A549 (cell line): ENCODE measurements around the gene EVI2A.

Experiments
- CTCF ChIP-seq: fragments of >200 bp; sonication (Bioruptor Twin); formaldehyde crosslinking; IDR thresholded peaks from 3 replicates; pipeline ENCODE4 v1.5.1; 2016
- ELK1 ChIP-seq: fragments of 150-350 bp; IDR thresholded peaks from 2 replicates; pipeline ENCODE4 v1.6.1; 2014; ENCODE audit warnings: low read depth, mild to moderate bottlenecking, low read length
- MAX ChIP-seq: IDR thresholded peaks from 2 replicates; pipeline ENCODE4 v1.6.1; 2012
- PBX3 ChIP-seq: IDR thresholded peaks from 2 replicates; pipeline ENCODE4 v1.6.1; 2012
- POLR2A ChIP-seq: IDR thresholded peaks from 2 replicates; pipeline ENCODE4 v1.6.1; 2012; ENCODE audit warnings: mild to moderate bottlenecking, low read length
- RCOR1 ChIP-seq: fragments of 150-350 bp; IDR thresholded peaks from 2 replicates; pipeline ENCODE4 v1.6.1; 2014; ENCODE audit warnings: antibody characterized with exemption, low read length, low read depth
- REST ChIP-seq: fragments of 200-600 bp; sonication (generic); IDR thresholded peaks from 2 replicates; pipeline ENCODE4 v1.6.1; 2016; ENCODE audit warnings: antibody characterized with exemption, mild to moderate bottlenecking, moderate library complexity
- RFX5 ChIP-seq: fragments of 450-650 bp; IDR thresholded peaks from 2 replicates; pipeline ENCODE4 v1.7.1; 2014; ENCODE audit warnings: antibody characterized with exemption, mild to moderate bottlenecking, moderate library complexity
- ZNF302 ChIP-seq: fragments of 250-450 bp; sonication (Bioruptor Pico); IDR thresholded peaks from 2 replicates; pipeline ENCODE4 v1.9.0; 2021; ENCODE audit warnings: inconsistent platforms, mild to moderate bottlenecking, moderate library complexity

- TF ChIP-seq PBX3 (no peak), RCOR1 (no peak), POLR2A (no peak), MAX (no peak), REST (no peak), CTCF (no peak), RFX5 (no peak), ZNF302 (CRISPR knock-in tag) (no peak), ELK1 (no peak)
These were observed at the start of gene EVI2A for GRCh38 chr17:31321481-31321880.
